NT2/D1 (cell line): Measurements from ENCODE around the gene PTPRN2.

ENCODE experiments used
- SUZ12 ChIP-seq: IDR thresholded peaks from 2 replicates; pipeline ENCODE4 v1.6.1; 2011; ENCODE audit not compliant: insufficient read length, insufficient read depth; ENCODE audit errors: extremely low read depth
- YY1 ChIP-seq: IDR thresholded peaks from 2 replicates; pipeline ENCODE4 v1.6.1; 2011; ENCODE audit not compliant: insufficient read length, insufficient read depth
- ZNF274 ChIP-seq: IDR thresholded peaks from 2 replicates; pipeline ENCODE4 v1.6.1; 2011; ENCODE audit warnings: mild to moderate bottlenecking, low read depth, low read length

- no peak for TF ChIP-seq YY1
- no peak for TF ChIP-seq ZNF274
- no peak for TF ChIP-seq SUZ12
These were observed 602.0 kb downstream of the PTPRN2 start for GRCh38 chr7:157985636-157986035.
